A549 (cell line): ENCODE data around the gene AFF2. TPM values are rescaled to one million over a fixed set of nuclear protein-coding genes. Genes with fewer than 3 reads are reported as not detected.
A peak's percentile ranks its signal among the peaks of the same experiment; 100 is the strongest.

ENCODE experiments used
- ATAC-seq, 2 experiments: fragments of 200-7000 bp in 1 of 2; fragments of >200 bp in 1 of 2; cut with Nextera tagmentation in 1 of 2; cut with Tn5 transposase in 1 of 2; 3 replicates each; pipeline versions ENCODE4 v1.8.0 to v1.9.1; 2018 to 2020; ENCODE audit warnings: mild to moderate bottlenecking in 1 of 2, moderate library complexity in 1 of 2
- CTCF ChIA-PET: fragments of 300-600 bp; sonication (Branson Sonifier 250); formaldehyde crosslinking; extraction: SDS; loops from one replicate; lab custom pipeline; 2021; ENCODE audit warnings: antibody characterized with exemption, inconsistent platforms; lab: Yijun Ruan, JAX
- POLR2A ChIA-PET: fragments of 350-600 bp; formaldehyde crosslinking; extraction: SDS; loops from one replicate; lab custom pipeline; 2021; ENCODE audit warnings: antibody characterized with exemption, inconsistent platforms; lab: Yijun Ruan, JAX
- DNase-seq, 2 experiments: peaks; one replicate each; pipeline versions ENCODE4 v3.0.0 to v3.0.0-alpha.2; 2011 to 2016; ENCODE audit warnings: low read depth in 1 of 2, low spot score in 1 of 2
- FAIRE-seq: peaks from 2 replicates; lab custom pipeline; 2011; peaks lifted over from hg19 to GRCh38; lab: Jason Lieb, UNC
- H3K27ac ChIP-seq, 2 experiments: fragments of >200 bp; sonication (Bioruptor Twin); formaldehyde crosslinking; 3 replicates each; pipeline ENCODE4 v1.5.1; 2016 to 2017
- H3K4me1 ChIP-seq: fragments of >200 bp; sonication (Bioruptor Twin); formaldehyde crosslinking; 3 replicates; pipeline ENCODE4 v1.6.1; 2016
- H3K4me2 ChIP-seq: fragments of >200 bp; sonication (Bioruptor Twin); formaldehyde crosslinking; 3 replicates; pipeline ENCODE4 v1.6.1; 2016
- H3K4me3 ChIP-seq: fragments of >200 bp; sonication (Bioruptor Twin); formaldehyde crosslinking; 3 replicates; pipeline ENCODE4 v1.5.1; 2016
- H3K9me3 ChIP-seq: fragments of >200 bp; sonication (Bioruptor Twin); formaldehyde crosslinking; 3 replicates; pipeline ENCODE4 v1.6.1; 2016
- ATOH8 ChIP-seq: fragments of 250-450 bp; sonication (Bioruptor Pico); IDR thresholded peaks from 2 replicates; pipeline ENCODE4 v1.5.0; 2020; ENCODE audit warnings: low read depth, mild to moderate bottlenecking, moderate library complexity
- BCL3 ChIP-seq: fragments of >200 bp; sonication (Bioruptor Twin); formaldehyde crosslinking; IDR thresholded peaks from 3 replicates; pipeline ENCODE4 v1.6.1; 2016
- CBX2 ChIP-seq: fragments of 200-600 bp; sonication (generic); IDR thresholded peaks from 2 replicates; pipeline ENCODE4 v1.6.1; 2016; ENCODE audit warnings: low read depth, mild to moderate bottlenecking, borderline replicate concordance
- CEBPB ChIP-seq, 2 experiments: fragments of >200 bp in 1 of 2; sonication (Bioruptor Twin) in 1 of 2; formaldehyde crosslinking in 1 of 2; IDR thresholded peaks; 2 replicates each; pipeline ENCODE4 v1.6.1; 2012 to 2016
- CHD2 ChIP-seq: fragments of 150-350 bp; IDR thresholded peaks from 2 replicates; pipeline ENCODE4 v1.6.1; 2014; ENCODE audit warnings: low read length; ENCODE audit not compliant: partially characterized antibody
- EP300 ChIP-seq, 2 experiments: fragments of >200 bp; sonication (Bioruptor Twin); formaldehyde crosslinking; IDR thresholded peaks; 2 replicates in 1 of 2; 3 replicates in 1 of 2; pipeline ENCODE4 v1.6.1; 2016 to 2017
- ESRRA ChIP-seq: fragments of 150-350 bp; IDR thresholded peaks from 2 replicates; pipeline ENCODE4 v1.6.1; 2014; ENCODE audit warnings: mild to moderate bottlenecking, low read length, borderline replicate concordance
- FOSB ChIP-seq: fragments of 250-450 bp; sonication (Bioruptor Pico); IDR thresholded peaks from 2 replicates; pipeline ENCODE4 v1.5.0; 2020; ENCODE audit warnings: mild to moderate bottlenecking, moderate library complexity
- FOSL2 ChIP-seq, 2 experiments: fragments of 450-650 bp in 1 of 2; fragments of >200 bp in 1 of 2; sonication (Bioruptor Twin) in 1 of 2; formaldehyde crosslinking; IDR thresholded peaks; 2 replicates each; pipeline versions ENCODE4 v1.5.0 to v1.6.1; 2016 to 2020; ENCODE audit warnings: mild to moderate bottlenecking in 1 of 2, moderate library complexity in 1 of 2
- FOXS1 ChIP-seq: fragments of 250-450 bp; sonication (Bioruptor Pico); IDR thresholded peaks from 2 replicates; pipeline ENCODE4 v1.5.0; 2020; ENCODE audit warnings: mild to moderate bottlenecking, moderate library complexity
- GATA3 ChIP-seq: IDR thresholded peaks from 2 replicates; pipeline ENCODE4 v1.6.1; 2012; ENCODE audit warnings: borderline replicate concordance
- HOXB5 ChIP-seq: fragments of 250-450 bp; sonication (Bioruptor Pico); IDR thresholded peaks from 2 replicates; pipeline ENCODE4 v1.5.0; 2020; ENCODE audit warnings: mild to moderate bottlenecking, moderate library complexity
- JUN ChIP-seq, 2 experiments: fragments of >200 bp; sonication (Bioruptor Twin); formaldehyde crosslinking; IDR thresholded peaks; 2 replicates in 1 of 2; 3 replicates in 1 of 2; pipeline ENCODE4 v1.6.1; 2016 to 2017
- JUNB ChIP-seq: fragments of >200 bp; sonication (Bioruptor Twin); formaldehyde crosslinking; IDR thresholded peaks from 2 replicates; pipeline ENCODE4 v1.6.1; 2016
- MAFK ChIP-seq: fragments of 450-650 bp; IDR thresholded peaks from 2 replicates; pipeline ENCODE4 v1.6.1; 2014; ENCODE audit not compliant: partially characterized antibody
- MAZ ChIP-seq: fragments of 150-350 bp; IDR thresholded peaks from 2 replicates; pipeline ENCODE4 v1.6.1; 2014; ENCODE audit warnings: antibody characterized with exemption, low read depth, low read length, borderline replicate concordance
- POLR2A ChIP-seq: IDR thresholded peaks from 2 replicates; pipeline ENCODE4 v1.6.1; 2012; ENCODE audit warnings: mild to moderate bottlenecking, low read length
- RAD21 ChIP-seq, 2 experiments: fragments of >200 bp in 1 of 2; sonication (Bioruptor Twin) in 1 of 2; formaldehyde crosslinking in 1 of 2; IDR thresholded peaks in 1 of 2; conservative IDR thresholded peaks in 1 of 2; 2 replicates in 1 of 2; 3 replicates in 1 of 2; pipeline ENCODE4 v1.6.1; 2012 to 2018; ENCODE audit warnings: inconsistent platforms in 1 of 2
- RARB ChIP-seq: fragments of 250-450 bp; sonication (Bioruptor Pico); IDR thresholded peaks from 2 replicates; pipeline ENCODE4 v1.8.0; 2021; ENCODE audit warnings: mild to moderate bottlenecking, moderate library complexity
- RCOR1 ChIP-seq: fragments of 150-350 bp; IDR thresholded peaks from 2 replicates; pipeline ENCODE4 v1.6.1; 2014; ENCODE audit warnings: antibody characterized with exemption, low read length, low read depth
- RFX5 ChIP-seq: fragments of 450-650 bp; IDR thresholded peaks from 2 replicates; pipeline ENCODE4 v1.7.1; 2014; ENCODE audit warnings: antibody characterized with exemption, mild to moderate bottlenecking, moderate library complexity
- SMC3 ChIP-seq: fragments of >200 bp; sonication (Bioruptor Twin); formaldehyde crosslinking; IDR thresholded peaks from 3 replicates; pipeline ENCODE4 v1.6.1; 2018; ENCODE audit warnings: inconsistent platforms
- SREBF2 ChIP-seq: fragments of 450-650 bp; IDR thresholded peaks from 2 replicates; pipeline ENCODE4 v1.6.1; 2014; ENCODE audit warnings: mild to moderate bottlenecking, moderate library complexity
- TFCP2L1 ChIP-seq: fragments of 250-450 bp; sonication (Bioruptor Pico); IDR thresholded peaks from 2 replicates; pipeline ENCODE4 v1.5.0; 2021; ENCODE audit warnings: mild to moderate bottlenecking
- TP53 ChIP-seq: fragments of 250-450 bp; sonication (Bioruptor Pico); IDR thresholded peaks from 2 replicates; pipeline ENCODE4 v1.5.0; 2021; ENCODE audit warnings: mild to moderate bottlenecking, moderate library complexity
- USF2 ChIP-seq: fragments of 450-650 bp; IDR thresholded peaks from 2 replicates; pipeline ENCODE4 v1.6.1; 2014; ENCODE audit warnings: antibody characterized with exemption
- ZNF302 ChIP-seq: fragments of 250-450 bp; sonication (Bioruptor Pico); IDR thresholded peaks from 2 replicates; pipeline ENCODE4 v1.9.0; 2021; ENCODE audit warnings: inconsistent platforms, mild to moderate bottlenecking, moderate library complexity
- ZSCAN20 ChIP-seq: fragments of 250-450 bp; sonication (Bioruptor Pico); IDR thresholded peaks from 2 replicates; pipeline ENCODE4 v1.8.0; 2022; ENCODE audit warnings: mild to moderate bottlenecking, moderate library complexity
- WGBS: methylation state at CpG from one replicate; pipeline ENCODE4 v1.1.6; 2017; ENCODE audit errors: missing lambda C conversion rate; 5-methylcytosine and 5-hydroxymethylcytosine counted together
- polyA plus RNA-seq, 4 experiments: library from polyadenylated mRNA; depleted of rRNA in 3 of 4; stranded (reverse); fragments of >200 nt; fragmentation: RNase III in 1 of 4; extraction: RNeasy Plus Mini Kit Qiagen cat#74134 plus additional on column Dnase treatment in 1 of 4; gene quantifications; 2 replicates in 3 of 4; 3 replicates in 1 of 4; pipeline ENCODE4 v1.2.3, GENCODE V29; 2011 to 2017

The AFF2 gene
- polyA plus RNA-seq, 2 of the 4 experiments (the other 2 are of a cell fraction) = 0.04 TPM; not detected in 1

- Histone ChIP-seq H3K4me3 (no peak overlapping the region), H3K9me3 (no peaks in the 10 kb centered on the region), H3K27ac (no peak overlapping the region), H3K4me2 (no peak overlapping the region)
- no peak for DNase-seq
- TF ChIP-seq MAFK (no peak), CEBPB (IDR thresholded peaks at IDR 0.05) (no peak), USF2 (no peak), ESRRA (no peak), JUNB (no peak), FOSL2 (IDR thresholded peaks at IDR 0.05) (no peak), FOSL2 (CRISPR knock-in tag; IDR thresholded peaks at IDR 0.05) (no peak), RAD21 (conservative IDR thresholded peaks at IDR 0.05 in 1 of 2, IDR thresholded peaks at IDR 0.05 in 1 of 2) (no peak), POLR2A (no peak), CBX2 (no peak), RCOR1 (no peak), EP300 (IDR thresholded peaks at IDR 0.05) (no peak)
- TF ChIP-seq, all 56 proteins: peak for 0
- FAIRE-seq (no peak), ATAC-seq (no peak)
- H3K4me1 ChIP-seq = no peaks in the 10 kb centered on the region
- CTCF ChIA-PET = interaction anchor here (0.5 kb wide), 1 partner anchor 637 kb away, joined by 4 read pairs; no protein-coding TSS in a partner anchor
- WGBS = 1% methylated on average over 3 of the region's 3 CpGs
- POLR2A ChIA-PET = no interaction called here
Observed at GRCh38 chrX:148577741-148578140, 77.3 kb downstream of the AFF2 start.

- FAIRE-seq = no peak
- POLR2A ChIA-PET = no interaction called here
- ATAC-seq = no peak
- no peak overlapping the region for H3K4me3 ChIP-seq
- DNase-seq = no peak
- WGBS = 4% methylated on average over 1 of the region's 1 CpG
- H3K4me1 ChIP-seq = no peaks in the 10 kb centered on the region
- no peak overlapping the region for H3K4me2 ChIP-seq
- CTCF ChIA-PET = no interaction called here
- no peaks in the 10 kb centered on the region for H3K9me3 ChIP-seq
- TF ChIP-seq SREBF2 (no peak), BCL3 (no peak), JUNB (no peak), MAZ (no peak), ATOH8 (CRISPR knock-in tag) (no peak), ZNF302 (no peak), RARB (CRISPR knock-in tag) (no peak), CHD2 (no peak), CEBPB (IDR thresholded peaks at IDR 0.05) (no peak), HOXB5 (CRISPR knock-in tag) (no peak), MAFK (no peak), FOXS1 (no peak), SMC3 (no peak), ZSCAN20 (CRISPR knock-in tag) (no peak), ESRRA (no peak), JUN (IDR thresholded peaks at IDR 0.05) (no peak), RAD21 (conservative IDR thresholded peaks at IDR 0.05 in 1 of 2, IDR thresholded peaks at IDR 0.05 in 1 of 2) (no peak), FOSB (CRISPR knock-in tag) (no peak)
- no peak overlapping the region for H3K27ac ChIP-seq
Observed at GRCh38 chrX:148580016-148580415, 79.6 kb downstream of the AFF2 start.

GRCh38 chrX:148582353-148582752 lies 81.9 kb downstream of the AFF2 start:
- ChIA-PET POLR2A (no interaction called here), CTCF (no interaction called here)
- H3K4me3 ChIP-seq = no peak overlapping the region
- H3K9me3 ChIP-seq = no peaks in the 10 kb centered on the region
- no peak overlapping the region for H3K27ac ChIP-seq
- H3K4me1 ChIP-seq = no peaks in the 10 kb centered on the region
- FAIRE-seq (peak; percentile 81), ATAC-seq (no peak), DNase-seq (no peak)
- H3K4me2 ChIP-seq = no peak overlapping the region
- TF ChIP-seq TFCP2L1 (no peak), RFX5 (no peak), GATA3 (no peak), TP53 (CRISPR knock-in tag) (no peak), RARB (CRISPR knock-in tag) (no peak)
